ENCODE results near the gene MYO10.

Gene MYO10

GRCh38 chr5:16914108-16914435 lies 22.0 kb downstream of the MYO10 start:
- Histone ChIP-seq H3K4me3 (ENCODE audit: low read depth in 1 of 2, low read length in 1 of 2) (no peak overlapping the region), H3K27ac (no peak overlapping the region), H3K36me3 (no peaks in the 10 kb centered on the region), H3K4me1 (ENCODE audit: control insufficient read depth in 1 of 2, insufficient read depth in 1 of 2, low read depth in 1 of 2, low read length in 1 of 2) (no peaks in the 10 kb centered on the region), H3K9me3 (no peaks in the 10 kb centered on the region), H3K27me3 (no peaks in the 10 kb centered on the region)
- TF ChIP-seq CTCF (IDR thresholded peaks at IDR 0.05): no peak

DNA sequence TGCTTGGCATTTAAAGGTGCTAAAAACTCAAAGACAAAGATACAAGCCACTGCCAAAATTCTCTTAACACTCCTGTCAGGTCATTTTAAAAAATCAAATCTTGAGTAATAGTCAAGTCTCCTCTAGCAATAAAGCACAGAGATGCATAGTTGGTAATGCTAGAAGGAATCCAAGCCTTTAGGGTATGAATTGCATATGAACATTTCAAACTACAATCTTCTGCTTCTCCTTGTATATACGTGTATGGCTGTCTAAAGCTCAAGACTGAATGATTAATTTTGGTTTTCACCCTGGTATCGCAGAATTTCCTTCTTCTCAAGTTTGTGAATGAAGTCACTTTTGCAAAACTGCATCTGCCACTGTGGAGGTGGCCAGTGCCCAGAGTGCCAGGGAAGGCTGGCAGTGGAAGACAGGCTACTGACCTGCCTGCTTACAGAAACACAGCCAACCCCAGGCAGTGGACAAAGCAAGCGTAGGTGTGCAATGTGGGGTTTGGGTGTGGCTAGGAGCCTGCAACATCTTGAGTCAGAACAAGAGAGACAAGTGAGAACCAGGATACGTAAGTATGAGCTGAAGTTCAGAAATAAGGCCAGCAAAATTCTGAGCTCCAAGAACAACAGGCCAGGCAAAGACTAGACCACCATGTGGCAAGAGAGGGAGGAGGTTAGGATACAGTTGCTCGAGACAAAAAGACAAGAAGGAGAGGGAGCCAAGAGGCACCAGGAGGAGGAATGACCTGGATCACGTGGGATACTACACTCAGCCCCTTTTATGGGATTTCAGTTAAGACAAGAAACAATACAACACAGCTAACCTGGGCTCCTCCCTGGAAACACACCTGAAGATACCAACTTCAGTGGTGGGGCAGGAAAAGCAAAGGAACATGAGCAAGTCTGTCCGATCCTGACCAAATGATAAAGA lies 22.6 kb downstream of the MYO10 start:
- Histone ChIP-seq H3K4me1 (ENCODE audit: control insufficient read depth in 1 of 2, insufficient read depth in 1 of 2, low read depth in 1 of 2, low read length in 1 of 2) (no peaks in the 10 kb centered on the region), H3K27ac (no peak overlapping the region), H3K9me3 (no peaks in the 10 kb centered on the region), H3K27me3 (no peaks in the 10 kb centered on the region), H3K4me3 (ENCODE audit: low read depth in 1 of 2, low read length in 1 of 2) (no peak overlapping the region), H3K36me3 (no peaks in the 10 kb centered on the region)
- no peak for TF ChIP-seq CTCF (IDR thresholded peaks at IDR 0.05)

- no peaks in the 10 kb centered on the region for H3K4me1 ChIP-seq (ENCODE audit: control insufficient read depth in 1 of 2, insufficient read depth in 1 of 2, low read depth in 1 of 2, low read length in 1 of 2)
- H3K4me3 ChIP-seq (ENCODE audit: low read depth in 1 of 2, low read length in 1 of 2): no peak overlapping the region
- H3K36me3 ChIP-seq: no peaks in the 10 kb centered on the region
- H3K9me3 ChIP-seq: no peaks in the 10 kb centered on the region
- H3K27me3 ChIP-seq: no peaks in the 10 kb centered on the region
- no peak overlapping the region for H3K27ac ChIP-seq
- no peak for TF ChIP-seq CTCF (IDR thresholded peaks at IDR 0.05)
These were observed 24.0 kb downstream of the MYO10 start for GRCh38 chr5:16912080-16912479.

- TF ChIP-seq CTCF (IDR thresholded peaks at IDR 0.05): no peak
- no peak overlapping the region for H3K4me3 ChIP-seq (ENCODE audit: low read depth in 1 of 2, low read length in 1 of 2)
- H3K27ac ChIP-seq: no peak overlapping the region
- H3K4me1 ChIP-seq (ENCODE audit: control insufficient read depth in 1 of 2, insufficient read depth in 1 of 2, low read depth in 1 of 2, low read length in 1 of 2): no peaks in the 10 kb centered on the region
- H3K27me3 ChIP-seq: no peaks in the 10 kb centered on the region
- H3K9me3 ChIP-seq: no peaks in the 10 kb centered on the region
- no peaks in the 10 kb centered on the region for H3K36me3 ChIP-seq
These were observed 26.6 kb downstream of the MYO10 start for GRCh38 chr5:16909464-16909863.

GRCh38 chr5:16907270-16907669 lies 28.8 kb downstream of the MYO10 start:
- no peaks in the 10 kb centered on the region for H3K9me3 ChIP-seq
- no peaks in the 10 kb centered on the region for H3K4me1 ChIP-seq (ENCODE audit: control insufficient read depth in 1 of 2, insufficient read depth in 1 of 2, low read depth in 1 of 2, low read length in 1 of 2)
- no peak overlapping the region for H3K4me3 ChIP-seq (ENCODE audit: low read depth in 1 of 2, low read length in 1 of 2)
- H3K27ac ChIP-seq: no peak overlapping the region
- no peaks in the 10 kb centered on the region for H3K36me3 ChIP-seq
- no peaks in the 10 kb centered on the region for H3K27me3 ChIP-seq
- TF ChIP-seq CTCF (IDR thresholded peaks at IDR 0.05): no peak

Measured in neutrophil (primary cell).